Liver (tissue), 10 donors: ENCODE measurements around the gene CACNA1D. TPM values are rescaled to one million over a fixed set of nuclear protein-coding genes. Genes with fewer than 3 reads are reported as not detected.

Experiments used
- DNase-seq: peaks from one replicate; pipeline ENCODE4 v3.0.0-alpha.2; 2017; ENCODE audit warnings: low spot score
- H3K27ac ChIP-seq, 2 donors: one replicate each; pipeline ENCODE4 v1.7.0; 2013; ENCODE audit warnings: inconsistent platforms in 2 of 2, low read length in 2 of 2, control low read depth in 1 of 2, low read depth in 1 of 2, mild to moderate bottlenecking in 1 of 2
- H3K27me3 ChIP-seq, 4 donors: one replicate each; pipeline versions ENCODE4 v1.6.1 to v1.7.0; 2013; ENCODE audit warnings: low read length in 3 of 4, inconsistent platforms in 1 of 4, mild to moderate bottlenecking in 1 of 4, moderate library complexity in 1 of 4; ENCODE audit not compliant: control insufficient read depth in 4 of 4, insufficient read depth in 4 of 4
- H3K36me3 ChIP-seq, 4 donors: one replicate each; pipeline versions ENCODE4 v1.6.1 to v1.7.0; 2013; ENCODE audit warnings: low read length in 3 of 4, mild to moderate bottlenecking in 3 of 4, low read depth in 1 of 4, moderate library complexity in 1 of 4; ENCODE audit not compliant: control insufficient read depth in 4 of 4, insufficient read depth in 3 of 4
- H3K4me1 ChIP-seq, 4 donors: one replicate each; pipeline versions ENCODE4 v1.6.1 to v1.7.0; 2013; ENCODE audit warnings: low read length in 3 of 4, mild to moderate bottlenecking in 3 of 4, moderate library complexity in 1 of 4; ENCODE audit not compliant: control insufficient read depth in 4 of 4, insufficient read depth in 4 of 4
- H3K4me3 ChIP-seq, 3 donors: one replicate each; pipeline versions ENCODE4 v1.6.1 to v1.7.0; 2013; ENCODE audit warnings: low read length in 3 of 3, control low read depth in 1 of 3, low read depth in 1 of 3, mild to moderate bottlenecking in 1 of 3
- H3K9ac ChIP-seq, 2 donors: one replicate each; pipeline ENCODE4 v1.7.0; 2013; ENCODE audit warnings: low read length in 2 of 2, mild to moderate bottlenecking in 2 of 2, moderate library complexity in 2 of 2, control low read depth in 1 of 2, low read depth in 1 of 2
- H3K9me3 ChIP-seq, 4 donors: one replicate each; pipeline versions ENCODE4 v1.6.1 to v1.7.0; 2013; ENCODE audit warnings: low read length in 3 of 4; ENCODE audit not compliant: control insufficient read depth in 4 of 4
- CTCF ChIP-seq: fragments of 150-350 bp; IDR thresholded peaks from 2 replicates; pipeline ENCODE4 v1.5.1; 2017; ENCODE audit warnings: improper control_type of control experiment, low read depth, low read length; ENCODE audit not compliant: missing input control
- HNF4A ChIP-seq, 2 donors: conservative IDR thresholded peaks; 2 replicates each; pipeline ENCODE4 v1.6.1; 2016; ENCODE audit warnings: antibody characterized with exemption in 2 of 2, mild to moderate bottlenecking in 2 of 2
- HNF4G ChIP-seq: IDR thresholded peaks from 2 replicates; pipeline ENCODE4 v1.6.1; 2016; ENCODE audit warnings: antibody characterized with exemption
- NR2F2 ChIP-seq: IDR thresholded peaks from 2 replicates; pipeline ENCODE4 v1.6.1; 2016; ENCODE audit warnings: antibody characterized with exemption
- RAD21 ChIP-seq, 2 donors: IDR thresholded peaks; 2 replicates each; pipeline ENCODE4 v1.6.1; 2016; ENCODE audit warnings: antibody characterized with exemption in 2 of 2, mild to moderate bottlenecking in 2 of 2
- WGBS: extraction: QIAGEN DNeasy Blood & Tissue Kit; methylation state at CpG from one replicate; pipeline ENCODE4 v1.1.7; 2013; 5-methylcytosine and 5-hydroxymethylcytosine counted together
- polyA plus RNA-seq, 2 donors: library from polyadenylated mRNA; stranded (reverse) in 1 of 2; unstranded in 1 of 2; fragments of 200-250 nt in 1 of 2; fragments of >200 nt in 1 of 2; fragmentation: Nextera tagmentation in 1 of 2; extraction: Ambion mirVana in 1 of 2; gene quantifications; one replicate each; pipeline versions ENCODE4 v1.2.1 to v1.2.3, GENCODE V29; 2013 to 2015
- small RNA-seq: library from RNA; depleted of rRNA; stranded (forward); fragments of <200 nt; gene quantifications from one replicate; pipeline ENCODE3, GENCODE V24; 2014
- total RNA-seq, 2 donors: library from RNA; depleted of rRNA; stranded (reverse); fragments of >200 nt; gene quantifications; one replicate each; pipeline ENCODE4 v1.2.3, GENCODE V29; 2014
- donor health status: healthy.
- donor health status: healthy.
- donor health status: healthy.
- donor health status: healthy.
- donor health status: healthy.

Gene CACNA1D
- total and polyA plus RNA-seq, 4 donors, result 1.8 to 18.9 (median 3.4) TPM

- WGBS, result 47% methylated on average over 1 of the region's 1 CpG
- no peaks in the 10 kb centered on the region for H3K27me3 ChIP-seq
- H3K9ac ChIP-seq, result no peak overlapping the region
- peaks cover 1 to 12% (median 3%) of the 10 kb centered on the region in 4 donors for H3K4me1 ChIP-seq
- H3K27ac ChIP-seq, result no peak overlapping the region
- no peak overlapping the region for H3K4me3 ChIP-seq
- TF ChIP-seq HNF4A (conservative IDR thresholded peaks at IDR 0.05) (no peak), CTCF (no peak), RAD21 (IDR thresholded peaks at IDR 0.05) (no peak), HNF4G (no peak), NR2F2 (no peak)
- H3K36me3 ChIP-seq, result peaks cover 7 to 36% (median 29%) of the 10 kb centered on the region in 4 donors
- H3K9me3 ChIP-seq, result no peaks in the 10 kb centered on the region
- DNase-seq, result no peak
Observed at GRCh38 chr3:53863145-53863544, 368.7 kb downstream of the CACNA1D start.

Small RNA genes within 50 kb of the gene (small RNA-seq; reads per million reads assigned to genes)
- gene AC012467.1, result not detected
- gene RF00154, result 42.0 reads per million, percentile 97 among the genes with 10 or more reads in this experiment

Other genes with a start within 250 kb of the CACNA1D start
- gene TKT, start 238.6 kb upstream of the CACNA1D start, total RNA-seq, result 100 to 1,000 TPM in 1 of 2 donors, 10 to 100 TPM in 1; 79.2 to 202 TPM
- 100 to 1,000 TPM in 1 of 2 donors, 10 to 100 TPM in 1; 18.1 to 178 TPM for gene TKT, start 238.6 kb upstream of the CACNA1D start, polyA plus RNA-seq
- gene DCP1A, start 147.1 kb upstream of the CACNA1D start, total RNA-seq, result 1 to 10 TPM; 8.1 to 8.4 TPM
- 10 to 100 TPM in 1 of 2 donors, 1 to 10 TPM in 1; 3.5 to 11.3 TPM for gene DCP1A, start 147.1 kb upstream of the CACNA1D start, polyA plus RNA-seq